ENCODE data around the gene TRIM67.

TRIM67 gene

DNA sequence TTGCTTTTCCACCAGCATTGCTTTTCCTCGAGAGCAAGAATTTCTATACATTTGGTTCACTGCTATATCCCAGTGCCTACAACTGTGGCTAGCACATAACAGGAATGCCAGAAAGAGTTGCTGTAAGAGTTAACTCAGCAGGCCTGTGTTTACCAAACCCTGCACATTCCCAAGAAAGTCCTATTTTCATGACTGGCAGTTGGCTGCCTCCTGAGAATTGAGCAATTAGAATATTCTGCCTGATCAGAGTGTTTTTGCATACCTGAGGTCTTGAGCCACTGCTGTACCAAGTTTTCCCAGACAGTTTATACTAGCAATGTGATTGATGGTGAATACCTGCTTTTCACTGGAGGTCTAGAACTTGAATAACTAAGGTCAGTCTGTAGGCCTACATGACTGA, 76.4 kb downstream of the TRIM67 start:
- no peak for DNase-seq

- no peak for DNase-seq
Observed at GRCh38 chr1:231240531-231240882, 78.6 kb downstream of the TRIM67 start.

DNA sequence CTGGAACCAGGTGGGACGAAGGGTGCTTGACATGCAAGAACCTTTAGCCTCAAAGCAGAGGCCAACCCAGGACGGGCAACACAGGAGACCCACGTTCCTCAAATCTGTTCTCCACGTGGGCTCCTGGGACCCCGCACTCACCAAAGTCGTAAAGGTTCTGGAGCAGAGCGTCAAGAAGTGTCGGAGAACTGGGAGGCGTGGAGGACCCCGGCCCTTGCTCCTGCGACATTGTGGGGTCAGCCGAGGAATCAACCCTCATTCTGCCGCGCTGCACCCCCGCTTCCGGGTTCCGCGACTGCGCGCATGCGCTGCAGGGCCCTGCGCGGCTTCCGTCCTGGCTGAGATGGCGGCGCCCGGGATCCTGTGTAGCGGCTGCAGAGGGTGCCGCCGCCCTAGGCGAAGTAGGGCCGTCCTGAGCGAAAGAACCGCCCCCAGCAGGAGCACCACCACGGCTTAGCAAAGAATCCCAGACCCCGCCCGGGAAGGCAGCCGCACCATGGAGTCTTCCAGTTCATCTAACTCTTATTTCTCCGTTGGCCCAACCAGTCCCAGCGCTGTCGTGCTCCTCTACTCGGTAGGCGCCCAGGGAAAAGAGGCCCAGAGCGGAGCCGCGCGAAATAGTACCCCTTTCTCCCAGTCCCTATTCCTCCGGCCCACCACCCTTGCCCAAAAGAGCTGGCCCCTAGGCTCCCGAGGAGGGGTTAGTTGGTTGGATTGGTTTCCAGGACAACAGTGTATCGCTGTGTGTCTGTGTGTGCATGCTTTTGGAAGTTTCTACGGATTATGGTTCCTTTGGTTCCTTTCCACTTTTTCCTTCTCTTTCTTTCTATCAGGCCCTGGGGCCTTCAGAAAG, 79.3 kb downstream of the TRIM67 start, which contains the start of gene GNPAT:
GNPAT (plus strand) TSS at position 330 of the 853 bp plus-strand sequence; CDS start at position 497, 167 bp downstream.
- DNase-seq = peak; percentile 93

DNA sequence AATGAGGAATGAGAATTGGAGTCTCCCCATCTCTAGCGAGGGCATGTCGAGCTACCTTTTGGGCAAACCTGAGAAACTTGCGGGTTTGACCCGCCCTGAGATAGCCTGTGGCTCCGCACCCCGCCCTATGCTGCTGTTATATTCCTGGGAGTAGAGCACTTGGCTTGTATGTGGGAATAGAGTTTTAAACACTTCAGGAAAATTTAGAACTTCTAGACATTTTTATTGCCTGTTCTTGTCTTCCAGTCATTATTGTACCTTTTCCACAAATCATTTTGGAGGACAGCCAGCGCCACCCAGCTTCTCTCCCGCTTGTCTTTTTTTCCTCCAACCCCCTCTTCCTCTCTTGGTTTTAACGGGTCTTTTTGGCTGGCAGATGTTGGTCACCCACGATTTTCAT, 79.9 kb downstream of the TRIM67 start:
- peak; percentile 35 for DNase-seq

- DNase-seq = no peak
Observed at GRCh38 chr1:231242516-231243198, 80.8 kb downstream of the TRIM67 start.

DNA sequence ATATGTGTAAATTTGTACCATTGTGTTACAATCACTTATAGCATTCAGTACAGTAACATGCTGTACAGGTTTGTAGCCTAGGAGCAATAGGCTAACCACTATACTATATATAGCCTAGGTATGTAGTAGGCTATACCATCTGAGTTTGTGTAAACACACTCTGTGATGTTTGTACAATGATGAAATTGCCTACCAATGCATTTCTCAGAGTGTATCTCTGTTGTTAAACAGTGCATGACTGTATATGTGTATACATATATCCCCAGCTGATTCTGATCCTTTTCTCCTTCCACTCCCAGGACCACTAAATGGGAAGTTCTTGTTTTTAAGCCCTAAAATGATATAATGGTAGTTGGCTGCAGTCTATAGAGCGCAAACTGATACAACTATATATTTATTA, 86.9 kb downstream of the TRIM67 start:
- no peak for DNase-seq

DNA sequence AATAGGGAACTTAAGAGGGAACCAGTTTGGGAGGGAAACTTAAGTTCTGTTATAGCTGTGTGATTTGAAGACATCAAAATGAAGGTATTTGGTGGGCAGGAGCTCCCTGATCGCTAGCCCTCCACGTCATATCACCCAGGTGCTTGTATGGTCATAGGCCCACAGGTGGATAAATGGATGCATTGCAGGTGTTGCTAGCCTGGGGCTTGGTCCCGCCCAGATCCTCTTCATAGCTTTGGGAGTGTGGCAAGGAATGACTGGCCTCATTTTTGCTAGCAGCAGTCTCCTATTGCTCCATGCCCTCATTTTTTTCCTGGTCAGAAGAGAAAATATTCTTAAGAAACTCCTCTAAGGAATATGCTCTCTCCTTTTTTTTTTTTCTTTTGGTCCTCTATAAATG, 90.5 kb downstream of the TRIM67 start:
- DNase-seq = no peak

- DNase-seq = no peak
Observed at GRCh38 chr1:231260351-231260750, 98.5 kb downstream of the TRIM67 start.

DNA sequence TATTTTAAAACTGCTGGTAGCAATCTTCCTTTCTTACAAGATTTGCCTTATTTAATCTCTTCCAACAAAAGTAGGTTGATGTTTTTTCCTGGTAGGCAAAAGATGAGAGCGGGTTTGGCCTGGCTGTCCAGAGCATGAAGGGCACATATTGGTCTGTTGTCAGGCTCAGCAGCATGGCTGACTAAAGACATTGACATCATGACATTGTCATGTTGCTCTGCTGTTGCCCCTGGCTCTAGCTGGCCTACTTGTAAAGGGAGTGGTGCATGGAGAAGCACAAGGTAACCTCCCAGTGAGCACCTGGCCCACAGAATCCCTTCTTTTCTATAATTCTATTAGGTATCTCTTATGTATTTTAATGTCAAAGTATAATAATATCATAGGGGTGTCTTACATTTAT, 102.8 kb downstream of the TRIM67 start:
- no peak for DNase-seq

DNA sequence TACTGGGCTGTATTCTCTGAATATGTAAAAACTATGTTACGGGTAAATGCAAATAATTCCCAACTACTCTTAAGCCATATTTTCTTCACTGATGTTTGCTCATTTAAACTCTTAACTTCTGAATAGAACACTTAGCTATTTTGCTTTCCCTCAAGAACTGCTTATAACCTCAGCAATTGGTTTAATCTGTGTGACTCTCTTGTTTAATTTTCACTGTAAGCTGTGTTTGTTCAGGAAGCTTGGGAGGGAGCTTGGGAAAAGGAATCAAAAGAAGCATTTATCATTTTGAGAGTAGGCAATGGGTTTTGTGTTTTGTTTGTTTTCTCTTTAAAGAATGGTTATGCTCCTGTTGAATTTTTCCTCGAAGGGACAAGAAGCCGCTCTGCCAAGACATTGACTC, 103.5 kb downstream of the TRIM67 start:
- no peak for DNase-seq

DNA sequence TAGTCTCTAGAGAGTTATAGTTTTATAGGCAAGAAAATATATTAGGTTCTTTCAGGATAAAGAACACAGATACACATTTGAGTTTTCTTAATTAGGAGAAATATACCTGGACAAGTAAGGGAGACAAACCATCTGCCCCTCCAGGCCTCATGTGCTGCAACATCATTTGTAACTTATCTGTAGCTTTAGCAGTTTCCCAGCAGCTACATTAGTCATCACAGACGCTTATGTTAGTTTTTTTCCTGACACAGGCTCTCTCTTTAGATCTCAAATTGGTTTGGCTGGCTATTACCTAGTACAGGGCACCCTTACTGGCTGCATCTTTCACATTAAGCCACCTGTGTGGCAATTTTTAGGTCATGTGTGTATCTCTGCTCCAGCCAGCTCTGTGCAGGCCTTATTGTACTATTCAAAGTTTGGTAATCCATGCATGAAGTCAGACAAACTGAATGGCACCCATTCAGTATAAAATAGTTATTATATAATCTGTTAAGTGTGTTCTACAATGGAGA, 105.0 kb downstream of the TRIM67 start:
- DNase-seq = no peak

All from stimulated activated CD8-positive, alpha-beta memory T cell treated with anti-CD3 and anti-CD28 coated beads, Interleukin-4, amount 100 ng/mL, for 48 hours (primary cell).